Cerebellar nuclear complex (tissue), 1 donor: ENCODE results near the gene MICU1.
A peak's percentile ranks its signal among the peaks of the same experiment; 100 is the strongest.
"Not testable (repeated sequence)": the region's sequence is repeated elsewhere in the genome, so short reads cannot be mapped to it uniquely, and the experiment has no call there.

Experiments used
- DNase-seq, 2 experiments: peaks; one replicate each; lab custom pipeline; 2025; lab: John Stamatoyannopoulos, UW

Gene MICU1

DNA sequence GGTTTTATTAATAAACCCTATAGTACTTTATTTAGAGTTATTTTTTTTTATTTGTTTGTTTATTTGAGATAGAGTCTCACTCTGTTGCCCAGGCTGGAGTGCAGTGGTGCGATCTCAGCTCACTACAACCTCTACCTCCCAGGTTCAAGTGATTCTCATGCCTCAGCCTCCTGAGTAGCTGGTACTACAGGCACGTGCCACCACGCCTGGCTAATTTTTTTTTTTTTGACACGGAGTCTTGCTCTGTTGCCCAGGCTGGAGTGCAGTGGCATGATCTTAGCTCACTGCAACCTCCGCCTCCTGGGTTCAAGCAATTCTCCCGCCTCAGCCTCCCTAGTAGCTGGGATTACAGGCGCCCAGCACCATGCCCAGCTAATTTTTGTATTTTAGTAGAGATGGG is 279.8 kb downstream of the MICU1 start:
- DNase-seq, result not testable (repeated sequence)

DNA sequence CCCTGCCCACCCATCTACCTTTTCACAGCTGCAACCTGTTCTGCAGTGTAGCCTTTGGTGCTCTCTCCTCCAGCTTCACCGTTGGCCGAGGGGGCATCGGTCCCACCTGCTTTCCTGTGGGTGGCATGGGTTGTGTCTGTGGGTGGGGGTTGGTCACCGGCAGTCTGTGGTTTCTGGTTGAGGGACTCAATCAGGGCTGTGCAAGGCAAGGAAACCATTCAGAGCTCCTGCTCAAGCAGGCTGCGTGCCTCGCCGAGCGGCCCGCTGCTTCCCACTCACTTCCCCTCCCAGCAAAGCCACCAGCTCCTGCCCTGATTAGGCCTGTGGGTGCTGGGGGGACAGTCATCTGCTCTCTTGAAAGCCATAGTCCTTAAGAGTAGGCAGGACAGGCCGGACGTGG is 280.9 kb downstream of the MICU1 start:
- DNase-seq, result no peak

DNA sequence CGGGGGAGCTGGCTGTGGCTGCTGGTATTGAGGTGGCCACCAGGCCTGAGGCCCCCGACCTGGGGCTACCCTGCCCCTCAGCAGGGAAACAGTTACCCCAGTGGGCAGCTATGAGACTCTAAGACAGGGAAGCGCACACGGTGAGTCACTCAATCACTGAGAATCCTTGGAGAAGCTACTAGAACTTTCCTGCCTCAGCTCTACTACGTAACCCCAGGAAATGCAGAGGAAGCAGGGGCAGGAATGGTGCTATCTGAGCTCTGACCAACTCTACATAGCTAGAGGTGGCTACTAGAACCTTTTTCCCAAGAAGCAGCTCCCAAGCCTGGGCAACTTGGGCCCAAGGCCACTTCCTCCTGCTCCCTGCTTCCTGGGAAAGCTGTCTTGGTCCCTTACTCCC is 283.0 kb downstream of the MICU1 start:
- DNase-seq, result no peak

DNA sequence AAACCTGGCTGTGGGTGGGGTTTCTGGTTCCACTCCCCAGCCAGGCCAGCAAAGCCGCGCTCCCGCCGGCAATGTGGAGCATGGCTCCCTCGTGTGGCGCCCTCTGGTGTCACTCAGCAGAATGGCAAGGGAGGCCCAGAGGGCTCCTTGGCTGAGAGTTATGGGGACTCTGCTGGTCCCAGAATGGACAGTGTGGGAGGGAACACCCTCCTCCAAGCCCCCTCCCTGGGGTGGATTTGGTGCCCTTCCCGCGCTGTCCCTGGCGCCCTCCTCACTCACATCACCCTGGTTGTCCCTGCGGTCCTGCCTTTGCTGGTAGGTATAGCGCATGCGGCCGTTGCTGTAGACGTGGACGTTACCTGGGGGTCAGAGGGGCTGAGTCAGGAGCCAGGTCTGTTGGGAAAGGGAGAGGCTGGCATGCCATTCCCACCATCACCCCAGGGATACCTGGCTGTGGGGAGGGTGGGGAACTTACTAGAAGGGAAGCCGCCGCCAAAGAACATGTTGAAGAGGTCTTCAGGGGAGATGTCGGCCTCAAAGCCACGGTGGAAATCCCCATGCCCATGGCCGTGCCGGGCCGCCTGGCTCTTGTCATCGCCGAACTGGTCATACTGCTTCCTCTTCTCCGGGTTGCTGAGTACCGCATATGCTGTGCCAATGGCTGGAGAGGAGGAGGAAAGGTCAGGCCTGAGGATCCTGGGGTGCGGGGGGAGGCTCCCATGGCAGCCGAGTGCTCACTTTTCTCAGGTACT is 285.2 kb downstream of the MICU1 start:
- DNase-seq, result peak in 1 of 2 experiments; percentile 37

DNA sequence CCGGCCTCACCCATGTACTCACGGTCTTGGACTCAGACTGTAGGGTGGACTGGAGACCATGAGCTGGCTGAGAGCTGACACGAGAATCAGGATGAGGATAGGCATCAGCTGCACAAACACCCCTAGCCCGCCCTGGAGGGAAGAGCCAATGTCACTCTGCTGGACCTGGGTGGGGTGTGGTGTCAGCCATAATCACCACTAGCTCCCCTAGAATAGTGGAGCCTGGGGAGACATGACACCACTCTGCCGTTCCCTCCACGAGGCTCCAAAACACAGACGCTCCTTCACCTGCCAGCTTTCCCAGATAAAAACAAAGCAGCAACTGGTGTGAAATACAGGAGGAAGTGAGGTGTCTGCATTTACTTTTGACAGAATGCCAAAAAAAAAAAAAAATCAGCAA is 287.7 kb downstream of the MICU1 start:
- no peak for DNase-seq

DNA sequence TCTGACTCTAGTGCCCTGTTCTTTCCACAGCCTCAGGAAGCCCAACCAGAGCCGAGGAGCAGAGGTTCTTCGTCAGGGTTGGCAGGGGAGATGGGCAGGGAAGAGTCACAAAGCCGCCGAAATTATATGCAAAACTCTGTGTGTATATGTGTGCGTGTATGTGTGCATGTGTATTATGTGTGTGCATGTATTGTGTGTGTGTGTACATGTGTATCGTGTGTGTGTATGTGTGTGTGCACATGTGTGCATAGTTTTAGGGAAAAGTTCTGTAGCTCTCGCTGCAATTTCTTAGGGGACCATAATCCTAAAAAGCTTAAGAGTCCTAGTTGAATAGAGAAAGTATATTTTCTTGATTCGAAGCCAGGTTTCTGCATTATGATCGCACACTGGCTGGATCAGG is 288.2 kb downstream of the MICU1 start:
- no peak for DNase-seq

DNA sequence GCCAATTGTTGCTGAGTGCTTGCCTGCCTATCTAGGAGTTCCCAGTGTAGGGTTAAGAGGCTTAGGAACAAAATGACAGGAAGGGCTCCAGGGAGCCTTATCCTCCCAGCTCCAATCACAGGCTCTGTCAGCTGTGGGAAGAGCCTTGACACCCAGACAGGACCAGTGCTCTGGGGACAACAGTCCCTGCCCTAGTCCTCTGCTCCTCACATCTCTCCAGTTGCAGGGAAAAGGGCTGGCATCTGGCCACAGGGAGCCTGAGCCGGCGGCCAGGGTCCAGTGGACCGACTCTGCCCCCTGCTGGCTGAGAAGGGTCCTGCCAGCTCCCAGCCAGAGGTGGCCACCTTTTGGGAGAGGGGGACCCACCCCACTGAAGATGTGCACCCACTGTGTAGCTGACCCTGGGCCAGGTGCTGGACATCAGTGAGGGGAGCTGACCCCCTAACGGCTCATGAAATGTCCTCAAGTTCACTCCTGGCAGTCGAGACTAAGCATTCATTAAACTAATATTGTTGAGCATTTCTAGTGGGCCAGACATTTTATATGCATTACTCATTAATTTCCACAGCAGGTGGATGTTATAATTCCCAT is 288.7 kb downstream of the MICU1 start:
- no peak for DNase-seq

DNA sequence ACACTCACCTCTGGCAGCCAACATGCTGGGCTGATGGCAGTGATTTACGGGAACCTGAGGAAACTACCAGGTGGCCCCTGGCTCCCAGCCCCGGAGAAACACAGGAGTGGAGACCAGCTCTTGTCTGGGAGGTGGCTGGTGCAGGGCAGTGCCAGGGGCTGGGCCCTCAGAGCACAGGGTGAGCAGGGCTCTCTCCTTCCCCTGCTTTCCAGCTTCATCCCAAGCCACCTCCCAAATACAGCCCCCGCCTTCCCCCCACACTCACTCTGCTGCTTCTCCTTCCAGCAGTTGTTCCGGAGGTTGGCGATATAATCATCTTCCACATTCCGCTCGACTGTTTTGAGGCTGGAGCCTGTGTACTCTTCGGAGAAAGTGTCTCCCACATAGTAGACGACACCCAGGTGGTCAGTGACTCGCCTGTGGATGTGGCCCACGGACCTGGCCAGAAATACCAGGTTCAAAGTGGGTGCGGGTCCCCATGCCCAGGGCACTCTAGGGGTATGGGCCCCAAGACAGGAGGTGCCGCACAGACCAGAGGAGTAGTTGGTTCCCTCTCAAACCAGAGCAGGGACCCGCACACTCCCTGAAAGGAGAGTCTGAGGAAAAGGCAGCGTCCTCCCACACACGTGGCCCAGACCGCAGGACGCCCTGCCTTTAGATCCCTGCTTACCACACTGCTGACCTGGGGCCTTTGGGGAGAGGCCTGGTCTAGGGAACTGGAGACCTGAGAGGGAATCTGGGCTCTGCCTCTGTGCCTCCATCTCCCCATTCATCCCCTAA is 289.4 kb downstream of the MICU1 start:
- DNase-seq, result no peak

DNA sequence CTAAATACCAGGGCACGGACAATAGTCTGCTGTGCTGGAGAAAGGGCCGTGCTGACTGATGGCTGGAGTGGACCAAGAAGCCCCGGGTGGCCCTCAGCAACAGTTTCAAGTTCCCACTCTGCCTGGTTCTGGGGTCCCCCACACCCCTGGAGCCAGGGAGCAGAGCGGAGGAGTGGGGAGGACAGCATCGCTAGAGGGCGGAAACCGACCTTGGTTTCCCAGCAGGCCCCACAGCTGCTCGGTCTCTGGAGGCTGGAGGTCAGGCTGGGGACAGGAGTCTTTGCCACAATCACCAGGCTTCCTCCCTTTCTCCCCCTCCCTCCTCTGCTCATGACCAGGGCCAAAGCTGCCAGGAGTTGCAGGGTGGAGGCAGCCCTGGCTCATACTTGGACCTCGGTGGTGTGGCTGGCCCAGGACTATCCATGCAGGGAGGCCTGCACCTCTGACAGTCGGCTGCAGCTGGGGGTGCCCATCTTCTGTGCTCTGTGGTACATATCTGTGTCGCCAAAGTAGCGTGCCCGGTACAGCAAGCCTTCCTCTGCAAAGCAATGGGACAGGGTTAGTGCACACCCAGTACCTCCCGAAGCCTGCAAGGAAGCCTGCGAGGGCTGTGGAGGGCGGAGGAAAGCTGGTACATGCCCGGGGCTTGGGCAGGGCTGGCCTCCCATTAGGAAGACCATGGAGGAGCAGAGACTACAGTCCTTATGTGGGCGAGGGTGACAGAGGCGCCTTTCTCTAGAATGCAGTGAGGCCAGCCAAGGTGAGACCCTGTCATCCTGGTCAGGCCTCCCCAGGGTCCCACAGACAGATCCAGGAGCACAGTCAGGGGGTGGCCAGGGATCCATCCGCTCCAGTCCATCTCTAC is 290.3 kb downstream of the MICU1 start:
- no peak for DNase-seq

DNA sequence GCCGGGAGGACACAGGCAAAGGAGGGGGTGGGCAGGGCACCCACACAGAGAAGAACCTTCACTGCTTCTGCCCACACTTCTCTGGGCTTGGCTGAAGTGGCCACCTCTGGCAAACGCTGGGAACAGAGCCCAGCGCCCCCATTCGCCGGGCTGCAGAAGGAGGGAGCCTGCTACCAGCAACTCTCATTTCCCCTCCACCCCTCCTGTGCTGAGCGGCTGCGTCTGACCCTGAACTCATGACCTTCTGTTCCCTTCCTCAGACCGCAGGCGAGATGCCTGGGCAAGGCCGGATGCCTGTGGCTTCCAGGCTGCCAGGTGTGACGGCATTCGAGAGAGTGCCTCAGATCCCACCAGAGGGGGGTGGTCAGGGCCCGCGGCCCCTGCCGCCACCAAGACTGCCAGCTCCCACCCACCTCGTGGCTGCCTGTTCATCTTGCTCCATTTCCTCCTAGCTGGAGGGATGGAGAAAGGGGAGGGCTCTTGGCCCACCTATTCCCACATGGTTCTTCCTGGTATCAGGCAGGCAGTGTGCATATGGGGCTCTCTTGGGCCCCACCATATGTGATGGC is 291.0 kb downstream of the MICU1 start:
- no peak for DNase-seq

DNA sequence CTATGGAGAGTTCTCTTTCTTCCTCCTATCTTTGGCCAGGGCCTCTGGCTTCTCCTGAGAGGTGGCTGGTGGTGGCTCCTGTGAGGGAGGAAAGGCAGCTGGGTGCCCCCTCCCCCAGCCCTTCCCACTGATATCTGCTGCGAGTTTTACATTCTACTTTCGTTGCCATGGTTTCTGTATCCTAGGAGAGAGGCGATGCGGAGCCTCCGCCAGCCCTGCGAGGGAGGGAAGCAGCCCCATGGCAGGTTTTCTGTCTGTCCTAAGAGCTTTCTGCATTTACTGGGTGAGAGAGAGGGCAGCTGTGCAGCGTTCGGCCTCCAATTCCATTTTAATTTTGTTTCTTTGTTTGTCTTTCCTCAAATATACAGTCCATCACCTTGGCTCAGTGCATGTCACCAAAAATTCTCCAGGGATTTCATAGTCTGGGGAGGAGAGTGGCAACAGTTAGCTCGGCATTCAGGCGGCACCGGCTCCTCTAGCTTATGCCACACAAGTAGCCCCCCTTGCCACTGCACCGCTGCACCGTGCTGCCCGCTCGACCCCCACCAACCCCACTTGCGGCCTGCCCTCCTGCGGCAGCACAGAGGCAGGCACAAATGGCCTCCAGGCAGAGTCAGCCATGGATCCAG is 291.6 kb downstream of the MICU1 start:
- DNase-seq, result no peak

DNA sequence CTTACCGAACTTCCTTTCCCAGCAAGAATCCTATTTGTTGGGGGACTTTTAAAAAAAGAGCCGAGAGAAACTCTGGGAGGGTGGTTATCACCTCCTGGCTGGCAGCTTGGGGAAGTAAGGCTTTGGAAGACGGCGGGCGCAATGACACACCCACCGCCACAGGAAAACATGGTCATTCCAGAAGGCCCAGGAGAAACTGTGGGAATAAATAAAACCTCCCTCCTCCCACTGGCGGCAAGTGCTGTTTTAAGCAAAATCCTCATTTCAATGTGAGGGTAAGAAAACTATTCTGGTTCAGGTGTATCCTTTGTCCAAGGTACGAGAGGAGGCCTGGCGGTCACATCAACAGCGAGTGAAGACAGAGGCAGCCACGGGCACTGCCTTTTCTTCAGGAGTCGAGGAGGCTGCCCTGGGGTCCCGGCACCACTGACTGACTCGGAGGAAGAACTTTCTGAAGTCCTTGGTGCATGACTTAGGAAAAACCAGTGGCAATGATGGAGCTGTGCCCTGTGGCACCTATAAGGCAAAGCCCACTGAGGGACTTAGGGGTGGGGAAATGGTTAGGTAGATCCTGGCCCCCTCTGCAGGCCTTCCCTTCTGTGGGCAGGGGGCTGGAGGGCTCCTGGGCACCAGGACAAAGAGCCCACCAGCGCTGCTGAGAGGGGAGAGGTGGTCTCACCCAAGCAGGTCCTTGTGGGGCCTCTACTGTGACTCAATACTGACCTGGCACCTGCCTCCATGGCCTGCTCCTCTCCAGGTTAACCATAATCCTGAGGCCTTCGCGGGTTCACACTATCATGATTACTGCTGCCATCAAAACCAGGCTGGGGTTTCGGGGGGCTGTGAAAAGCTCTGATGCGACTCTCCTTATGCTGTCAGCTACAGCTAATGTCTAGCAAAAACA is 292.5 kb downstream of the MICU1 start:
- no peak for DNase-seq

DNA sequence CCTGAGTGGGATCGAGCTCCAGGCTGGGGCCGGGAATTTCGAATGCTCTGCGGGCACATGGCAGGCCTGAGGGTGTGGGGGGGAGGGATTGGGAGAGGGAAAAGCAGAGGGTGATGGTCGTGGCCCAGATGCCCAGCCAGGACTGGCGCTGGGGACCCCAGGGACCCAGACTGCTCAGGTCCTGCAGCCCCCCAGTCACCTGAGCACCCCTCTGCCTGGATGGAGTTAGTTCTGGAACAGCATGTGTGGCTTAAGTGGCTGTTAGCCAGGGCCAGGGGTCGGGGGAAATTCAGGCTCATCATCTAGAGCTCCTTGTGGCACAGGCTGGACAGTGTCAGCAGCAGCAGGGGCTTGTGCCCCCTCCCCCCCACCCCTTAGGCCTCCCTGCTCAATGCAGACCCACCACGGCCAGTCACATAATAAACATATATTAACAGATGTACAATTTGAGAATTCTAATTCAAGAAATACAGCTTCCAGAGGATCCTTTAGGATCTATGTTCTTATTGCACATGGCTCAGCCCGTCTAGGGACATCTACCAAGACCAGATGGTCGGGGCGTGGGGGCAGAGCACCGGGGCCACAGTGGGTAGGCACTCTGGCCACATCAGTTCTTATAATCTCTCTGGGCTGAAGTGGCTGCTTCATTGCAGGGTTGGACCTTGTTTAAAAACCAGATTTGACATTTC is 293.3 kb downstream of the MICU1 start:
- no peak for DNase-seq

DNA sequence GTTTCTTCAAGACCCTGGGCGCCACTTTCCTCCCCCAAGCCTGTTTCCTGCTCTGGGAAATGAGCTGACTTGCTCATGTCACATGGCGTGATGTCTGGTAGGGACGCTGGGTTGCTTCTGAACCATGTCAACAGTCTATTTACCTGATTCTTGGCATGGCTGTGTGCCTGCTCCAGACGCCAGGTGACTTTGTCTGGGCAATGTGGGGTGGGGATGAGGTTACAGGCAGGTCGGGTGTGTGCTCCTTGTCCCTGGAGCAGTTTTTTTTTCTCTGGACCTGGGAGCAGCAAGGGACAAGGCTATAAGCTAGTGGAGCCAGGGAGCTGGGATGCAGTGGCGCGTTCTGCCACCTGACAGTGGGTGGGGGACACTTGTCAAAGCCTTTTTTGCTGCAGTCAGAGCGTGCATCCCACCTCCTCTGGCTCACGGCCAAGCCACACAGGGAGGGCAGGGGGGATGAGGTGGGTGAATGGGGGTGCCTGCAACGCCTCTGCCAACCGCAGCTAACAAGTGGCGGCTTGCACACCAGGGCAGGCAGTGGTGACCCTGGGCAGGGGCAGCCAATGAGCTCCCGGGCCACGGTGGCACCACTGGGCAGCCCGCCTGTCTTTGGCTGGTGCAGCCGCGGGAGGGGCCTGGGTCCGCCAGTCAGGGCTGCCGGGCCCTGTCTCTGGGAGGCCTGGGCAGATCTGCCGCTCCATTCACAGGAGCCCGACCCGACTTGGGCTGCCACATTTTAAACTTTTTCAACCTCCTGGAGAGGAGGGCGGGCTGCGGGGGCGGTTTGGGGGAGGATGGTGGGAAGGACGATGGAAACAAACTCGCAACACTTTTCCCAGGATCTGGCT is 294.1 kb downstream of the MICU1 start:
- DNase-seq, result no peak

DNA sequence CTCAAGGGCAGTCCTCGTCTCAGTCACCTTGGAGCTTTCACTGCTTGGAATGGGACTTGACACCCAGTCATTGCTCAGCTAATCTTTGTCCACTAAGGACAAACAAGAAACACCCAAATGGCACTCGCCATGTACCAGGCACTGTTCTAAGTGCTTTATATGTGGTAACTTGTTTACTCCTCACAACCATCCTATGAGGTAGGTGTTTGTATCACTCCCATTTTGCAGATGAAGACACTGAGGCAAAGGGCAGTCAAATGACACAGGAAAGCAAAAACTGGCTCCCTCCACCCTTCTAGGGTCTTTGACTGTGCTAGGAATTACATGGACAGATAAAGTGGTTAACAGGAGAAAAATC is 295.8 kb downstream of the MICU1 start:
- no peak for DNase-seq

DNA sequence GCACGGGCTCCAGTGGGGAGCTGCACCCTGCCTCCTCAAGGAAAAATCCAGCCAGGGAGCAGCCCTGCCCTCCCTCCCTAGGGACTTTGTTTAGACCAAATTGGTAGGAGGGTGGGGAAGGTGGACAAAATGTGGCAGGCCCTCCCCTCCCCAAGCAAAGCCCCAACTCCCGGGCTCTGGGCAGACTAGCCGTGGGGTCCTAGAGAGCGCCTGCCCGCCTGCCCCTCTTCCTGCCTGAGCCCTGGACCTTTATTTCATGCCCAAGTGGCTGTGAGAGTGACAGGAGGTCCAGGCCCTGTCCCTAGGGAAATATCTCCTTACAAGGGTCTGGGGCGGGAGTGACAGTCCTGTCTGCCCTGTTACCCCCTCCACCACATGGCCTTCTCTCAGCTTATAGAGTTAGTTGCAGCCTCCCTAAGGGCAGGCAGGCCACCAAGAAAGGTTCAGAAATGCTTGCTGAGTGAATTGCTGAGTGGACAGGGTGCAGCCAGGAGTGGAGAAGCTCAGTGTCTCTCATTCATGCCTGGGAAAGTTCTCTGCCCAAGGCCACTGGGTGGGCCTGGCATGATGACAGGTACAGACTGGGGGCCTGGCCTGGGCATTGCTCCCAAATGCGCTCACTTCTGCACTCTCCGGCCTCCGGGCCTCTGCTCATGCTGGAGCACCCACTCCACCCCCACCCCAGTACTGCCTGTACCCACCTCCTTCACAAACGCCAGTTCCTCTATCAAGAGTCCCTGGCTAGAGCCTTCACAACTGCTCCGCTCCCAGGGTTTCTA is 296.4 kb downstream of the MICU1 start:
- no peak for DNase-seq

DNA sequence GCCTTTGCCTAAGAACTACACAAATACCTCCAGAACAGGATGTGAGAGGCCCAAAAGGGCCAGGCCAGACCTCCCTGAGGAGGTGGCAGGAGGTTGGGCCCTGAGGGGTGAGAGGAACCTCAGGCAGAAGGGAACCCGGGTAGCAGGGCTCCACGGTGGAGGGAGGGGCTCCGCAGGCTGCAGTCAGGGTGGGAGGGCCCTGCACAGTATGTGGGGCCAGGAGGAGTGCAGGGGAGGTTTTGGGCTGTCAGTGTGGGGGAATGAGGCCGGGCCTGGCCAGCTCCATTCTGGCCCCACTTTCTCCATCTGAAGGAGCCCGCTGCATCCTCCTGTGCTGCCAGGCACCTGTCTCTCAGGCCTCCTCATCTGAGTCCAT is 297.1 kb downstream of the MICU1 start:
- no peak for DNase-seq
